Activated CD8-positive, alpha-beta memory T cell treated with anti-CD3 and anti-CD28 coated beads, Interleukin-2, amount 10 ng/mL, durations not matched to agents 7 days and 5 days (primary cell): Measurements from ENCODE around the gene RPTOR. TPM values are rescaled to one million over a fixed set of nuclear protein-coding genes. Genes with fewer than 3 reads are reported as not detected.
A peak's percentile ranks its signal among the peaks of the same experiment; 100 is the strongest.

Experiments
- ATAC-seq: fragments of 150-1000 bp; cut with Tn5 transposase; one replicate; pipeline ENCODE4 v1.10.0; 2021; ENCODE audit warnings: moderate library complexity
- CTCF ChIA-PET: fragments of 350-600 bp; sonication (Branson Sonifier 250); formaldehyde crosslinking; loops from one replicate; lab custom pipeline; 2021; ENCODE audit warnings: antibody characterized with exemption; lab: Charles Lee
- DNase-seq: peaks from one replicate; pipeline ENCODE4 v3.0.0-alpha.2; 2020
- H3K27ac Mint-ChIP-seq: one replicate; pipeline ENCODE4 v1.8.0; 2021; ENCODE audit warnings: mild to moderate bottlenecking, mixed read lengths
- H3K27me3 Mint-ChIP-seq: one replicate; pipeline ENCODE4 v1.8.0; 2021; ENCODE audit warnings: mixed read lengths
- H3K36me3 Mint-ChIP-seq: one replicate; pipeline ENCODE4 v1.8.0; 2021; ENCODE audit warnings: mild to moderate bottlenecking, mixed read lengths
- H3K4me1 Mint-ChIP-seq: one replicate; pipeline ENCODE4 v1.8.0; 2021; ENCODE audit warnings: mixed read lengths
- H3K4me3 Mint-ChIP-seq: one replicate; pipeline ENCODE4 v1.8.0; 2021; ENCODE audit warnings: mild to moderate bottlenecking, moderate library complexity, mixed read lengths
- H3K9me3 Mint-ChIP-seq: one replicate; pipeline ENCODE4 v1.8.0; 2022; ENCODE audit warnings: low read depth, mixed read lengths
- total RNA-seq, 2 experiments: library from RNA; stranded (reverse); gene quantifications; one replicate each; pipeline ENCODE4 v1.2.3, GENCODE V29; 2021

Gene RPTOR
- total RNA-seq, 2 experiments from 2014 or later: 60.4 to 87.0 TPM

- CTCF ChIA-PET: interaction anchor here (0.9 to 1.0 kb wide), 2 partner anchors 10 to 56 kb away, joined by 3 read pairs; no protein-coding TSS in a partner anchor
- ATAC-seq (no peak), DNase-seq (no peak)
- Mint-ChIP-seq H3K4me3 (no peak overlapping the region), H3K4me1 (peaks cover 50% of the 10 kb centered on the region), H3K27me3 (no peaks in the 10 kb centered on the region), H3K27ac (no peak overlapping the region), H3K9me3 (no peaks in the 10 kb centered on the region), H3K36me3 (peaks cover 47% of the 10 kb centered on the region)
These were observed 277.5 kb downstream of the RPTOR start for GRCh38 chr17:80822021-80822699.

GRCh38 chr17:80822700-80823410 is 278.2 kb downstream of the RPTOR start:
- DNase-seq (no peak), ATAC-seq (no peak)
- H3K27me3 Mint-ChIP-seq: no peaks in the 10 kb centered on the region
- H3K9me3 Mint-ChIP-seq: no peaks in the 10 kb centered on the region
- H3K27ac Mint-ChIP-seq: no peak overlapping the region
- no peak overlapping the region for H3K4me3 Mint-ChIP-seq
- H3K4me1 Mint-ChIP-seq: peaks cover 51% of the 10 kb centered on the region
- CTCF ChIA-PET: no interaction called here
- peaks cover 46% of the 10 kb centered on the region for H3K36me3 Mint-ChIP-seq

- H3K27me3 Mint-ChIP-seq: no peaks in the 10 kb centered on the region
- H3K4me1 Mint-ChIP-seq: peaks cover 38% of the 10 kb centered on the region
- peak; percentile 30 for ATAC-seq
- no peak for DNase-seq
- H3K27ac Mint-ChIP-seq: no peak overlapping the region
- peaks cover 35% of the 10 kb centered on the region for H3K36me3 Mint-ChIP-seq
- no peaks in the 10 kb centered on the region for H3K9me3 Mint-ChIP-seq
- CTCF ChIA-PET: interaction anchor here (1.1 kb wide), 1 partner anchor 9 kb away, joined by 3 read pairs; no protein-coding TSS in a partner anchor
- H3K4me3 Mint-ChIP-seq: no peak overlapping the region
These were observed 280.2 kb downstream of the RPTOR start for GRCh38 chr17:80824549-80825470.

GRCh38 chr17:80825471-80826345 is 281.1 kb downstream of the RPTOR start:
- DNase-seq: no peak
- H3K27me3 Mint-ChIP-seq: no peaks in the 10 kb centered on the region
- CTCF ChIA-PET: no interaction called here
- no peaks in the 10 kb centered on the region for H3K9me3 Mint-ChIP-seq
- peaks cover 40% of the 10 kb centered on the region for H3K36me3 Mint-ChIP-seq
- peak overlapping the region; percentile 9 for H3K27ac Mint-ChIP-seq
- peaks cover 37% of the 10 kb centered on the region for H3K4me1 Mint-ChIP-seq
- no peak overlapping the region for H3K4me3 Mint-ChIP-seq
- ATAC-seq: no peak

GRCh38 chr17:80826346-80826954 is 281.8 kb downstream of the RPTOR start:
- CTCF ChIA-PET: no interaction called here
- peaks cover 46% of the 10 kb centered on the region for H3K36me3 Mint-ChIP-seq
- H3K27ac Mint-ChIP-seq: peak overlapping the region; percentile 49
- no peak for DNase-seq
- no peak for ATAC-seq
- peaks cover 42% of the 10 kb centered on the region for H3K4me1 Mint-ChIP-seq
- no peak overlapping the region for H3K4me3 Mint-ChIP-seq
- H3K9me3 Mint-ChIP-seq: no peaks in the 10 kb centered on the region
- H3K27me3 Mint-ChIP-seq: no peaks in the 10 kb centered on the region

- CTCF ChIA-PET: no interaction called here
- Mint-ChIP-seq H3K27me3 (no peaks in the 10 kb centered on the region), H3K4me1 (peaks cover 49% of the 10 kb centered on the region), H3K9me3 (no peaks in the 10 kb centered on the region), H3K4me3 (no peak overlapping the region), H3K36me3 (peaks cover 47% of the 10 kb centered on the region), H3K27ac (peak overlapping the region; percentile 49)
- ATAC-seq (no peak), DNase-seq (no peak)
These were observed 282.5 kb downstream of the RPTOR start for GRCh38 chr17:80826955-80827645.

GRCh38 chr17:80827646-80828643 is 283.3 kb downstream of the RPTOR start:
- peaks cover 54% of the 10 kb centered on the region for H3K4me1 Mint-ChIP-seq

GRCh38 chr17:80829166-80829813 is 284.7 kb downstream of the RPTOR start:
- H3K36me3 Mint-ChIP-seq: peaks cover 30% of the 10 kb centered on the region
- DNase-seq (no peak), ATAC-seq (no peak)
- H3K9me3 Mint-ChIP-seq: no peaks in the 10 kb centered on the region
- CTCF ChIA-PET: interaction anchor here (0.6 kb wide), 1 partner anchor 48 kb away, joined by 3 read pairs; no protein-coding TSS in a partner anchor
- H3K4me1 Mint-ChIP-seq: peaks cover 63% of the 10 kb centered on the region
- H3K4me3 Mint-ChIP-seq: no peak overlapping the region
- H3K27me3 Mint-ChIP-seq: no peaks in the 10 kb centered on the region
- peak overlapping the region; percentile 18 for H3K27ac Mint-ChIP-seq

More at GRCh38 chr17:80827646-80828643, 283.3 kb downstream of the RPTOR start:
- CTCF ChIA-PET: no interaction called here
- ATAC-seq: no peak
- Mint-ChIP-seq H3K9me3 (no peaks in the 10 kb centered on the region), H3K4me3 (no peak overlapping the region), H3K27me3 (no peaks in the 10 kb centered on the region), H3K27ac (peak overlapping the region; percentile 59), H3K36me3 (peaks cover 38% of the 10 kb centered on the region)
- DNase-seq: no peak

GRCh38 chr17:80830020-80830780 is 285.6 kb downstream of the RPTOR start:
- H3K27ac Mint-ChIP-seq: peak overlapping the region; percentile 7
- peaks cover 64% of the 10 kb centered on the region for H3K4me1 Mint-ChIP-seq
- H3K27me3 Mint-ChIP-seq: no peaks in the 10 kb centered on the region
- DNase-seq (no peak), ATAC-seq (no peak)
- peaks cover 29% of the 10 kb centered on the region for H3K36me3 Mint-ChIP-seq
- CTCF ChIA-PET: interaction anchor here (0.6 kb wide), 1 partner anchor 47 kb away, joined by 3 read pairs; no protein-coding TSS in a partner anchor
- H3K9me3 Mint-ChIP-seq: no peaks in the 10 kb centered on the region
- H3K4me3 Mint-ChIP-seq: no peak overlapping the region

- Mint-ChIP-seq H3K27me3 (no peaks in the 10 kb centered on the region), H3K4me1 (peaks cover 63% of the 10 kb centered on the region), H3K27ac (peak overlapping the region; percentile 98), H3K36me3 (peaks cover 33% of the 10 kb centered on the region), H3K9me3 (no peaks in the 10 kb centered on the region), H3K4me3 (peak overlapping the region; percentile 8)
- CTCF ChIA-PET: interaction anchor here (1.0 kb wide), 1 partner anchor 12 kb away, joined by 4 read pairs; no protein-coding TSS in a partner anchor
- ATAC-seq: no peak
- no peak for DNase-seq
These were observed 286.9 kb downstream of the RPTOR start for GRCh38 chr17:80831491-80831890.
